Bronchial epithelial cell (primary cell): Measurements from ENCODE around the gene CDRT15. TPM values are rescaled to one million over a fixed set of nuclear protein-coding genes. Genes with fewer than 3 reads are reported as not detected.
"Not testable (repeated sequence)": the region's sequence is repeated elsewhere in the genome, so short reads cannot be mapped to it uniquely, and the experiment has no call there.

Experiments used
- DNase-seq: peaks from one replicate; pipeline ENCODE4 v3.0.0-alpha.2; 2010; ENCODE audit warnings: low read depth
- FAIRE-seq: peaks from 2 replicates; lab custom pipeline; 2011; peaks lifted over from hg19 to GRCh38; lab: Jason Lieb, UNC
- H3K27me3 ChIP-seq: 2 replicates; pipeline ENCODE4 v1.5.1; 2011; ENCODE audit warnings: low read length; ENCODE audit not compliant: control insufficient read depth, insufficient read depth
- H3K36me3 ChIP-seq: 2 replicates; pipeline ENCODE4 v1.5.1; 2011; ENCODE audit warnings: low read length; ENCODE audit not compliant: control insufficient read depth, insufficient read depth
- H3K4me3 ChIP-seq: 2 replicates; pipeline ENCODE4 v1.5.1; 2011; ENCODE audit warnings: mild to moderate bottlenecking, low read depth, low read length, control low read depth
- total RNA-seq: library from RNA; depleted of rRNA; stranded (reverse); fragments of >200 nt; gene quantifications from 2 replicates; pipeline ENCODE4 v1.2.1, GENCODE V29; 2014
- TF ChIP-seq, protein P1 (sequence below): IDR thresholded peaks from 2 replicates; pipeline ENCODE4 v1.5.1; 2011; ENCODE audit warnings: mild to moderate bottlenecking, moderate library complexity, low read length, control low read depth, inconsistent platforms; ENCODE audit not compliant: insufficient read depth, severe bottlenecking

The CDRT15 gene
- total RNA-seq, 1 donor from 2014 or later: not detected

DNA sequence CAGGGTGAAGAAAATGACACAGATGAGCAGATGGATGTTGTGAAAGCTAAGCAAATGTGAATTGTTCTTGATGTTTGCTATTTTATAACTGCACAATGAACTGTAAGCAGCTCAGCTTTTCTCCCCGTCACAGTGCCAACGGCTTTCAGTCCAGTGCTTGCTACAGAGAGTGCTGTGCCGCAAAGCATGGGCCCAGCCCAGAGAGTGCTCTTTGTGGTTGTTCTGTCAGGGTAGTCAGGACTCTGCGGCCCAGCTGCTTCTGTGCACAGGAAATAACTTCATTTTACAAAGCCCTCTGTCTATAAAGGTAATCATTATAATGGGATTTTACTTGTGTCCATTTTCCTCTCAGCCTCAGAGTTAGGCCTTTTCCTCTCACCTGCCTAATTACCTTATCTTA is 39.1 kb downstream of the CDRT15 start:
- H3K27me3 ChIP-seq: no peaks in the 10 kb centered on the region
- FAIRE-seq (no peak), DNase-seq (no peak)
- TF ChIP-seq, protein P1, sequence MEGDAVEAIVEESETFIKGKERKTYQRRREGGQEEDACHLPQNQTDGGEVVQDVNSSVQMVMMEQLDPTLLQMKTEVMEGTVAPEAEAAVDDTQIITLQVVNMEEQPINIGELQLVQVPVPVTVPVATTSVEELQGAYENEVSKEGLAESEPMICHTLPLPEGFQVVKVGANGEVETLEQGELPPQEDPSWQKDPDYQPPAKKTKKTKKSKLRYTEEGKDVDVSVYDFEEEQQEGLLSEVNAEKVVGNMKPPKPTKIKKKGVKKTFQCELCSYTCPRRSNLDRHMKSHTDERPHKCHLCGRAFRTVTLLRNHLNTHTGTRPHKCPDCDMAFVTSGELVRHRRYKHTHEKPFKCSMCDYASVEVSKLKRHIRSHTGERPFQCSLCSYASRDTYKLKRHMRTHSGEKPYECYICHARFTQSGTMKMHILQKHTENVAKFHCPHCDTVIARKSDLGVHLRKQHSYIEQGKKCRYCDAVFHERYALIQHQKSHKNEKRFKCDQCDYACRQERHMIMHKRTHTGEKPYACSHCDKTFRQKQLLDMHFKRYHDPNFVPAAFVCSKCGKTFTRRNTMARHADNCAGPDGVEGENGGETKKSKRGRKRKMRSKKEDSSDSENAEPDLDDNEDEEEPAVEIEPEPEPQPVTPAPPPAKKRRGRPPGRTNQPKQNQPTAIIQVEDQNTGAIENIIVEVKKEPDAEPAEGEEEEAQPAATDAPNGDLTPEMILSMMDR: no peak
- H3K4me3 ChIP-seq: no peak overlapping the region
- H3K36me3 ChIP-seq: no peaks in the 10 kb centered on the region

DNA sequence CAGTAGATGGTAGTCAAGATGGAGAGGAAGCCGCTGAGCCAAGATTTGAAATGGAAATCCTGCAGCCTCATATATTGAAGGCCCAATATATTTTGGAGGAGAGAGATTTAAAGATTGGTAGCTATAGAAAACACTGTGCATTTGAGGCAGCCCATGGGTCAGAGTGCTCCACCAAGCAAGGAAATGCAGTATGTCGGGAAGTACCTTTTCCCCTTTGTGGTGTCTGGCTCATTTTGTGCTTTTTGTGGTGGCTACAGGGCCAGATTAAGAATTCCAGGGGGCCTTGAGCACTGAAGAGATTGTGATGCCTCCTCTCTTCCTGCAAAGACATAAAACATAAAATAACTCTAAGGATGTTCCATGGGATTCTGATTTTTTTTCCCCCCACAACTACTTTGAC is 39.6 kb downstream of the CDRT15 start:
- TF ChIP-seq, protein P1: no peak
- H3K4me3 ChIP-seq: no peak overlapping the region
- H3K36me3 ChIP-seq: no peaks in the 10 kb centered on the region
- DNase-seq (no peak), FAIRE-seq (no peak)
- H3K27me3 ChIP-seq: no peaks in the 10 kb centered on the region

DNA sequence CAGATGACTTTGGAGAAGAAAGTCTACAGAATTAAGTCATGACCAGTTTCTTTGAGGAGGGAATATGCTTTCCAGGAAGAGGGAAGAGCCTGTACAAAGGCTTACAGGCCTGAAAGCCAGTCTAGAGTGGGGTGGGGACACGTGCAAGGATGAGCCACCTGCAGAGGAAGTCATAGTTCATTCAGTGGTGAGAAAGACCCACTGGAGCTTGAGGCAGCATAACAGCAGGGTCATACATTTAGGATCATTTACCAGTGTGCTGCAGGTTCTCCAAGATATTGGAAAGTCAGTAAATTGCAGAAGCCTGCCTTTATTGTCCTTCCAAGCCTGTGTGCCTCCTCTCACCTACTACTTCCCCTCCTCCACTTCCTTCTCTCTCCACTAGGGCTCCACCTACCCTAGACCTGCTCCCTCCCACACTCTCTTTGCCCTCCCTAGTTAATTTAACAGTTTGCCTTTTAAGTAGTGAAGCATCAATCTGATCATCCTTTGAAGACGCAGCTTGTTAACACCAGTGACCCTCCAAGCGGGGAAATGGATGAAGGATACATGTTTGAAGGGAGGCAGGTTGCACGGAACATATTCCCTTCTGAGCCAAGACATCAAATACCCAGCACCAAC is 40.2 kb downstream of the CDRT15 start:
- TF ChIP-seq, protein P1: no peak
- no peak for FAIRE-seq
- H3K36me3 ChIP-seq: no peaks in the 10 kb centered on the region
- DNase-seq: no peak
- H3K27me3 ChIP-seq: no peaks in the 10 kb centered on the region
- H3K4me3 ChIP-seq: no peak overlapping the region

DNA sequence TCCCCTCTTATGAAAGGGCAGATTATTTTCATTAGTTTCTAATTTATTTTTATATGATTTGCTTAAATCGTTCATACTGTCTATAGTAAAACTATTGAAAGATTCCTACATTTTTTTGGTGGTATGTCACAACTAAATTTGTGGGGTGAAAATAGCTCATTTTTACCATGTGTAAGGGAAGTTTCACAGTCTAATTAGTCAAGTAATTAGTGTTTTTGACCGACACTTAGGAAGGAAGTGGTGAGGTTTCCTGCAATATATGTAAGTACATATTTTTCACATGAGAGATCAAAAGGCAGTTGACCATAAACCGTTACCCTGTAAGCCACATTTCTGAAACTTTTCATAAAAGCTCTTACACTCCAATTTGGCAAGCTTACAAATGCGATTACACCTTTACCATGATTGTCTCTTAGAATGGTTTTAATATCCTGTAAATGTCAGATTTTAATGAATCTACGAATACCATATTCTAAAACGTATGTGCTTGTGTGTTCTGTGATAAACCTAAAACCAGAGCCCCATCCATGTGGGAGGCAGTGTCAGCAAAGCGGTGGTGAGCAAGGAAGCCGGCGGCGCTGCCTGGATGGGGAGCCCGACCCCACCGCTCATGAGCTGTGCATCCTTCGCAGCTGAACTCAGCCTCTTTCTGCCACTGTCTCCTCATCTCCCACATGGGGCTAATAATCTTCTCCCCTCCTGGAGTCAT is 43.9 kb downstream of the CDRT15 start:
- DNase-seq, H3K36me3 ChIP-seq, FAIRE-seq, H3K27me3 ChIP-seq, H3K4me3 ChIP-seq: not testable (repeated sequence)

DNA sequence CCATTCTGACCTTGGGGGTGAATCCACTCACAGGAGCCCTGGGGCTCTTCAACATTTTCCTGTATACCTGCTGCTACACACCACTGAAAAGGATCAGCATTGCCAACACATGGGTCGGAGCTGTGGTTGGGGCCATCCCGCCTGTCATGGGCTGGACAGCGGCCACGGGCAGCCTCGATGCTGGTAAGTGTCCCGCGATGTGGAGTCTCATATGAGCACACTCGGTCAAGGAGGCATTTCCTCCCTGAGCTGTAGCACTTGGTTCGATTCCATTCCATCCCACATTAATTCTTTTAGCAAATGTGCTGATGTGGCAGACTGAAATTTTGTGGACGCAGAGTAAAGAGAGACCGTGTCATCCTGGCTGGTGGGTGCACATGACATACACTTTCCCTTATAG is 44.6 kb downstream of the CDRT15 start:
- FAIRE-seq: peak; percentile 18
- not testable (repeated sequence) for DNase-seq, H3K4me3 ChIP-seq, H3K36me3 ChIP-seq, H3K27me3 ChIP-seq

DNA sequence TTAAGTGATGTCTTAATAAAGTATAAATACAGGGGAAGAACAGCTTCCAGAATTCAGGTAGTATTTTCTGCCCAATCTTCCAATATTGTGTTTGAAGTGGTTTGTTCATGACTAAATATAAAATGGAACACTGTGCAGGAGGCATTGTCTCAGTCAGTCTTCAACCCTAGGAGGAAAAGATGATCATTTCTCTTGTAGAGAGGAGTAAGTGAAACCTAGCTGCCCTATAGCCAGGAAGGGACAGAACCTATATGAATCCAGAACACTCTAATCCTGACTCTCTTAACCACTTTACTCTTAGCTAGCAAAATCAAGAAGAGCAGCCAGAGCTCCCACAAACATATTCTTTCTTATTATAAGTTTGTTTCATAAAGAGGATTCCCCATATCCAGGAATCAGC is 45.2 kb downstream of the CDRT15 start:
- DNase-seq, H3K27me3 ChIP-seq, H3K36me3 ChIP-seq, H3K4me3 ChIP-seq, FAIRE-seq: not testable (repeated sequence)

DNA sequence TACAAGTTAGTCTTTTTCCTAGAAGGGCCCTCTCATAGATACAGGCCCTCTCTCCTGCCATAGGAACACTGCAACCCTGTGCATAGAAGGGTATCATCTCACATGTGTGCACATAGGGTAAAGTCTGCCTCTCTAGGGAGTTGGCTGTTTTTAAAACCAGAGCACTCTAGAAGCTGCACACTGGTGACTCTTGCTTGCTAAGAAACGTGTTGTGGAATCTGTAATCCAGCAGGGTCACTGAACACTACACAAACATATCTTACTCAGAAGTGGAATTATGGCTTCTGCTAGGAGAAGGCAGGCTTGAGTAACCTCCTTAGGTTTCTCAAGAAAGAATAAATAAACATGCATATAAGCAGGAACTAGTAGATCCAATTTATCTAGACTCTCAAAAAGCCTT is 45.9 kb downstream of the CDRT15 start:
- not testable (repeated sequence) for H3K27me3 ChIP-seq, DNase-seq, H3K4me3 ChIP-seq, H3K36me3 ChIP-seq
- peak; percentile 88 for FAIRE-seq

DNA sequence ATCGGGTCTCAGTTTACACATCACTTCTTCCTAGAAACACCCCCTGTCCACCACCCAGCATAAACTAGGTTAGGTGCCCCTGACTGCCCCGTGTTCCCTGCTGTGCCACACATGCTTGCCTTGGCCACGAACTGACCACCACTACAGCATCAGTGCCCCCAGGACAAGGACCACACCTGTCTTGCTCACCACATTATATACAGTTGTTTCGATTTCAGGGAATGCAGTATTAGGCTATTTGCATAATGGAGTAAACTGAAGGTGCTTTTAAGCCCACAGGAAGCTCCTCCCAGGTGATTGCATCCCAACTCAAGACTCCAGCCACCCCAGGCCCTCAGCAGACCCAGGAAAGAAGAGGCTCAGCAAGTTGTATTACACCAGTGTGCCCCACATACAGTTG is 50.2 kb downstream of the CDRT15 start:
- H3K36me3 ChIP-seq, H3K27me3 ChIP-seq, H3K4me3 ChIP-seq, FAIRE-seq, DNase-seq: not testable (repeated sequence)

Other genes starting within 250 kb of the CDRT15 start
- gene COX10, start 167.4 kb downstream of the CDRT15 start, total RNA-seq: 11.8 and 13.7 TPM in 2 replicates
- 0.26 and 0.53 TPM in 2 replicates for gene HS3ST3B1, start 64.2 kb upstream of the CDRT15 start, total RNA-seq